WTC11 (cell line): ENCODE data around the gene PRSS23.

Source experiments
- CREB1 ChIP-seq: sonication (generic); formaldehyde crosslinking; IDR thresholded peaks from 2 replicates; pipeline ENCODE4 v1.8.0; 2023; ENCODE audit warnings: mild to moderate bottlenecking, missing genetic modification reagents
- FOXK1 ChIP-seq: sonication (generic); formaldehyde crosslinking; IDR thresholded peaks from 2 replicates; pipeline ENCODE4 v1.8.0; 2022; ENCODE audit warnings: mild to moderate bottlenecking, moderate library complexity, missing genetic modification reagents
- TEAD1 ChIP-seq: sonication (generic); formaldehyde crosslinking; IDR thresholded peaks from 2 replicates; pipeline ENCODE4 v1.8.0; 2022; ENCODE audit warnings: mild to moderate bottlenecking, missing genetic modification reagents
- TEAD4 ChIP-seq: sonication (generic); formaldehyde crosslinking; IDR thresholded peaks from 2 replicates; pipeline ENCODE4 v1.8.0; 2022; ENCODE audit warnings: mild to moderate bottlenecking, missing genetic modification reagents
- ZNF121 ChIP-seq: sonication (generic); formaldehyde crosslinking; IDR thresholded peaks from 2 replicates; pipeline ENCODE4 v1.8.0; 2023; ENCODE audit warnings: missing genetic modification reagents
- ZNF138 ChIP-seq: sonication (generic); formaldehyde crosslinking; conservative IDR thresholded peaks from 2 replicates; pipeline ENCODE4 v1.8.1; 2022; ENCODE audit warnings: mild to moderate bottlenecking, moderate library complexity, missing genetic modification reagents
- ZNF317 ChIP-seq: sonication (generic); formaldehyde crosslinking; IDR thresholded peaks from 2 replicates; pipeline ENCODE4 v1.8.1; 2023; ENCODE audit warnings: low read depth, mild to moderate bottlenecking, moderate library complexity, missing genetic modification reagents, borderline replicate concordance
- TF ChIP-seq, protein P1 (sequence below): sonication (generic); formaldehyde crosslinking; IDR thresholded peaks from 2 replicates; pipeline ENCODE4 v1.8.1; 2023; ENCODE audit warnings: mild to moderate bottlenecking, missing genetic modification reagents, moderate library complexity
- TF ChIP-seq, protein P2 (sequence below): fragments of 200-600 bp; IDR thresholded peaks from 2 replicates; pipeline ENCODE4 v1.8.0; 2022; ENCODE audit warnings: antibody characterized with exemption
- TF ChIP-seq, protein P3 (sequence below): sonication (generic); formaldehyde crosslinking; IDR thresholded peaks from 2 replicates; pipeline ENCODE4 v1.8.1; 2023; ENCODE audit warnings: mild to moderate bottlenecking, moderate library complexity, missing genetic modification reagents
- TF ChIP-seq, protein P4 (sequence below): sonication (generic); formaldehyde crosslinking; IDR thresholded peaks from 2 replicates; pipeline ENCODE4 v1.8.0; 2022; ENCODE audit warnings: mild to moderate bottlenecking, missing genetic modification reagents
- TF ChIP-seq, protein P5 (sequence below): sonication (generic); formaldehyde crosslinking; IDR thresholded peaks from 2 replicates; pipeline ENCODE4 v1.8.0; 2023; ENCODE audit warnings: missing genetic modification reagents

DNA sequence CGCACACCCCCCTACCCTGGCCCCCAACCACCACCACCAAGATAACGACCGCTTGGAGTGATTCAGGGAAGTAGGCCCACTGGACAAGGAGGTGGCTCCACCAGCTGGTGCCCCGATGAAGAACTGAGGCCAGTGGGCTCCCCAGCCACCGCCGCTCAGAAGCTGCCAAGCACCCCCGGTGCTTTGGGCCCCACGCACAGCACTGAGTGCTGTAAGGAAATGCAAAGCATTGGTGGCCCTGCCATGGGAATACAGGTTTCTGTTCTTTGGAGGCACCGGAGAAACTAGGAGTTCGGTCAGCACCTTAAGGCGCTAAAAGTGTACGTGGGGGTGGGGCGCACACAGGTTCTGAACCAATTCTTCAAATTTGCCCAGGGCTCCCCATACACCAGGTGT is 664 bp upstream of the PRSS23 start:
- TF ChIP-seq, protein P1, sequence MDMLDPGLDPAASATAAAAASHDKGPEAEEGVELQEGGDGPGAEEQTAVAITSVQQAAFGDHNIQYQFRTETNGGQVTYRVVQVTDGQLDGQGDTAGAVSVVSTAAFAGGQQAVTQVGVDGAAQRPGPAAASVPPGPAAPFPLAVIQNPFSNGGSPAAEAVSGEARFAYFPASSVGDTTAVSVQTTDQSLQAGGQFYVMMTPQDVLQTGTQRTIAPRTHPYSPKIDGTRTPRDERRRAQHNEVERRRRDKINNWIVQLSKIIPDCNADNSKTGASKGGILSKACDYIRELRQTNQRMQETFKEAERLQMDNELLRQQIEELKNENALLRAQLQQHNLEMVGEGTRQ, result no peak
- TF ChIP-seq TEAD1 (CRISPR knock-in tag), result no peak
- TF ChIP-seq, protein P2, sequence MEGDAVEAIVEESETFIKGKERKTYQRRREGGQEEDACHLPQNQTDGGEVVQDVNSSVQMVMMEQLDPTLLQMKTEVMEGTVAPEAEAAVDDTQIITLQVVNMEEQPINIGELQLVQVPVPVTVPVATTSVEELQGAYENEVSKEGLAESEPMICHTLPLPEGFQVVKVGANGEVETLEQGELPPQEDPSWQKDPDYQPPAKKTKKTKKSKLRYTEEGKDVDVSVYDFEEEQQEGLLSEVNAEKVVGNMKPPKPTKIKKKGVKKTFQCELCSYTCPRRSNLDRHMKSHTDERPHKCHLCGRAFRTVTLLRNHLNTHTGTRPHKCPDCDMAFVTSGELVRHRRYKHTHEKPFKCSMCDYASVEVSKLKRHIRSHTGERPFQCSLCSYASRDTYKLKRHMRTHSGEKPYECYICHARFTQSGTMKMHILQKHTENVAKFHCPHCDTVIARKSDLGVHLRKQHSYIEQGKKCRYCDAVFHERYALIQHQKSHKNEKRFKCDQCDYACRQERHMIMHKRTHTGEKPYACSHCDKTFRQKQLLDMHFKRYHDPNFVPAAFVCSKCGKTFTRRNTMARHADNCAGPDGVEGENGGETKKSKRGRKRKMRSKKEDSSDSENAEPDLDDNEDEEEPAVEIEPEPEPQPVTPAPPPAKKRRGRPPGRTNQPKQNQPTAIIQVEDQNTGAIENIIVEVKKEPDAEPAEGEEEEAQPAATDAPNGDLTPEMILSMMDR, result no peak
- TF ChIP-seq, protein P3, sequence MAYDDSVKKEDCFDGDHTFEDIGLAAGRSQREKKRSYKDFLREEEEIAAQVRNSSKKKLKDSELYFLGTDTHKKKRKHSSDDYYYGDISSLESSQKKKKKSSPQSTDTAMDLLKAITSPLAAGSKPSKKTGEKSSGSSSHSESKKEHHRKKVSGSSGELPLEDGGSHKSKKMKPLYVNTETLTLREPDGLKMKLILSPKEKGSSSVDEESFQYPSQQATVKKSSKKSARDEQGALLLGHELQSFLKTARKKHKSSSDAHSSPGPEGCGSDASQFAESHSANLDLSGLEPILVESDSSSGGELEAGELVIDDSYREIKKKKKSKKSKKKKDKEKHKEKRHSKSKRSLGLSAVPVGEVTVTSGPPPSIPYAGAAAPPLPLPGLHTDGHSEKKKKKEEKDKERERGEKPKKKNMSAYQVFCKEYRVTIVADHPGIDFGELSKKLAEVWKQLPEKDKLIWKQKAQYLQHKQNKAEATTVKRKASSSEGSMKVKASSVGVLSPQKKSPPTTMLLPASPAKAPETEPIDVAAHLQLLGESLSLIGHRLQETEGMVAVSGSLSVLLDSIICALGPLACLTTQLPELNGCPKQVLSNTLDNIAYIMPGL (CRISPR knock-in tag), result no peak
- TF ChIP-seq, protein P4, sequence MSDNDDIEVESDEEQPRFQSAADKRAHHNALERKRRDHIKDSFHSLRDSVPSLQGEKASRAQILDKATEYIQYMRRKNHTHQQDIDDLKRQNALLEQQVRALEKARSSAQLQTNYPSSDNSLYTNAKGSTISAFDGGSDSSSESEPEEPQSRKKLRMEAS (CRISPR knock-in tag), result no peak
- no peak for TF ChIP-seq FOXK1
- TF ChIP-seq TEAD4 (CRISPR knock-in tag), result no peak
- no peak for TF ChIP-seq ZNF317 (CRISPR knock-in tag)
- no peak for TF ChIP-seq ZNF121
- no peak for TF ChIP-seq CREB1 (CRISPR knock-in tag)
- no peak for TF ChIP-seq ZNF138 (CRISPR knock-in tag)
- TF ChIP-seq, protein P5, sequence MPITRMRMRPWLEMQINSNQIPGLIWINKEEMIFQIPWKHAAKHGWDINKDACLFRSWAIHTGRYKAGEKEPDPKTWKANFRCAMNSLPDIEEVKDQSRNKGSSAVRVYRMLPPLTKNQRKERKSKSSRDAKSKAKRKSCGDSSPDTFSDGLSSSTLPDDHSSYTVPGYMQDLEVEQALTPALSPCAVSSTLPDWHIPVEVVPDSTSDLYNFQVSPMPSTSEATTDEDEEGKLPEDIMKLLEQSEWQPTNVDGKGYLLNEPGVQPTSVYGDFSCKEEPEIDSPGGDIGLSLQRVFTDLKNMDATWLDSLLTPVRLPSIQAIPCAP (CRISPR knock-in tag), result no peak
